Choroid plexus epithelial cell (primary cell): Measurements from ENCODE around the gene MAML2.

Experiments
- DNase-seq: peaks from one replicate; pipeline ENCODE4 v3.0.0-alpha.2; 2010; ENCODE audit warnings: low read depth
- H3K4me3 ChIP-seq: 2 replicates; pipeline ENCODE4 v1.5.1; 2011; ENCODE audit warnings: low read depth, mild to moderate bottlenecking, control low read depth, low read length, moderate library complexity
- CTCF ChIP-seq: conservative IDR thresholded peaks from 2 replicates; pipeline ENCODE4 v1.5.1; 2011; ENCODE audit warnings: low read depth, mild to moderate bottlenecking, control low read depth, inconsistent platforms, low read length, moderate library complexity

The MAML2 gene

GRCh38 chr11:95994329-95994728 is 348.7 kb downstream of the MAML2 start:
- TF ChIP-seq CTCF, result no peak
- H3K4me3 ChIP-seq, result no peak overlapping the region
- DNase-seq, result no peak

- H3K4me3 ChIP-seq, result no peak overlapping the region
- no peak for DNase-seq
- TF ChIP-seq CTCF, result no peak
These were observed 349.3 kb downstream of the MAML2 start for GRCh38 chr11:95993438-95994298.

- H3K4me3 ChIP-seq, result no peak overlapping the region
- TF ChIP-seq CTCF, result no peak
- DNase-seq, result peak; percentile 70
These were observed 351.4 kb downstream of the MAML2 start for GRCh38 chr11:95991545-95991944.

GRCh38 chr11:95991101-95991500 is 351.9 kb downstream of the MAML2 start:
- H3K4me3 ChIP-seq, result no peak overlapping the region
- TF ChIP-seq CTCF, result no peak
- no peak for DNase-seq

- no peak for TF ChIP-seq CTCF
- H3K4me3 ChIP-seq, result no peak overlapping the region
- no peak for DNase-seq
These were observed 353.2 kb downstream of the MAML2 start for GRCh38 chr11:95989780-95990179.

- TF ChIP-seq CTCF, result no peak
- no peak overlapping the region for H3K4me3 ChIP-seq
- no peak for DNase-seq
These were observed 353.9 kb downstream of the MAML2 start for GRCh38 chr11:95989076-95989605.
